AG04450 (cell line): Measurements from ENCODE around the gene KIDINS220. TPM values are rescaled to one million over a fixed set of nuclear protein-coding genes. Genes with fewer than 3 reads are reported as not detected.

ENCODE experiments used
- CTCF ChIA-PET: fragments of 300-600, 350-600 bp; formaldehyde crosslinking; extraction: SDS; loops from one replicate; lab custom pipeline; 2022; ENCODE audit warnings: antibody characterized with exemption, inconsistent platforms; lab: Charles Lee
- POLR2A ChIA-PET: fragments of 350-600 bp; formaldehyde crosslinking; extraction: SDS; loops from one replicate; lab custom pipeline; 2021; ENCODE audit warnings: antibody characterized with exemption, inconsistent platforms; lab: Yijun Ruan, JAX
- DNase-seq: peaks from one replicate; pipeline ENCODE4 v3.0.0-alpha.2; 2011; ENCODE audit warnings: low read depth, low spot score
- H3K27ac ChIP-seq: one replicate; pipeline ENCODE4 v1.5.1; 2012; ENCODE audit warnings: low read depth, low read length, control low read depth
- H3K27me3 ChIP-seq: one replicate; pipeline ENCODE4 v1.6.0; 2012; ENCODE audit warnings: low read length; ENCODE audit not compliant: control insufficient read depth, insufficient read depth
- H3K4me3 ChIP-seq: 2 replicates; pipeline ENCODE4 v1.5.1; 2011; ENCODE audit warnings: mild to moderate bottlenecking, low read depth, low read length, control low read depth
- H3K9me3 ChIP-seq: 2 replicates; pipeline ENCODE4 v1.5.1; 2012; ENCODE audit warnings: low read length; ENCODE audit not compliant: control insufficient read depth, insufficient read depth
- polyA plus RNA-seq: library from polyadenylated mRNA; depleted of rRNA; stranded (reverse); fragments of >200 nt; gene quantifications from 2 replicates; pipeline ENCODE4 v1.2.3, GENCODE V29; 2011
- TF ChIP-seq, protein P1 (sequence below): IDR thresholded peaks from 2 replicates; pipeline ENCODE4 v1.5.1; 2011; ENCODE audit warnings: low read depth, low read length, control low read depth, inconsistent platforms

KIDINS220 gene
- polyA plus RNA-seq, 1 experiment = 64.7 TPM

GRCh38 chr2:8681786-8682692 is 155.4 kb downstream of the KIDINS220 start, which contains the start of gene ID2:
Gene ID2, plus strand, starts transcription at chr2:8682056. Its CDS starts 110 bp downstream, at chr2:8682166.
- POLR2A ChIA-PET = interaction anchor here (0.6 to 5.0 kb wide), 62 partner anchors 11 to 1254 kb away, joined by 3 to 90 read pairs (median 4); partner anchors contain the start of gene MBOAT2
- Histone ChIP-seq H3K27me3 (no peaks in the 10 kb centered on the region), H3K4me3 (peak within 1 kb of the TSS; percentile 86), H3K9me3 (no peaks in the 10 kb centered on the region), H3K27ac (peak within 1 kb of the TSS; percentile 85)
- peak; percentile 98 for DNase-seq
- TF ChIP-seq, protein P1, sequence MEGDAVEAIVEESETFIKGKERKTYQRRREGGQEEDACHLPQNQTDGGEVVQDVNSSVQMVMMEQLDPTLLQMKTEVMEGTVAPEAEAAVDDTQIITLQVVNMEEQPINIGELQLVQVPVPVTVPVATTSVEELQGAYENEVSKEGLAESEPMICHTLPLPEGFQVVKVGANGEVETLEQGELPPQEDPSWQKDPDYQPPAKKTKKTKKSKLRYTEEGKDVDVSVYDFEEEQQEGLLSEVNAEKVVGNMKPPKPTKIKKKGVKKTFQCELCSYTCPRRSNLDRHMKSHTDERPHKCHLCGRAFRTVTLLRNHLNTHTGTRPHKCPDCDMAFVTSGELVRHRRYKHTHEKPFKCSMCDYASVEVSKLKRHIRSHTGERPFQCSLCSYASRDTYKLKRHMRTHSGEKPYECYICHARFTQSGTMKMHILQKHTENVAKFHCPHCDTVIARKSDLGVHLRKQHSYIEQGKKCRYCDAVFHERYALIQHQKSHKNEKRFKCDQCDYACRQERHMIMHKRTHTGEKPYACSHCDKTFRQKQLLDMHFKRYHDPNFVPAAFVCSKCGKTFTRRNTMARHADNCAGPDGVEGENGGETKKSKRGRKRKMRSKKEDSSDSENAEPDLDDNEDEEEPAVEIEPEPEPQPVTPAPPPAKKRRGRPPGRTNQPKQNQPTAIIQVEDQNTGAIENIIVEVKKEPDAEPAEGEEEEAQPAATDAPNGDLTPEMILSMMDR = 0 out of 2 replicates have a peak, but pooled peaks have one; percentile 8
- CTCF ChIA-PET = interaction anchor here (0.7 to 3.6 kb wide), 4 partner anchors 8 to 1254 kb away, joined by 3 to 19 read pairs (median 3); no protein-coding TSS in a partner anchor

- peak; percentile 65 for DNase-seq
- peak overlapping the region; percentile 64 for H3K4me3 ChIP-seq
- H3K9me3 ChIP-seq = no peaks in the 10 kb centered on the region; the same call in 1 of the 2 replicates
- ChIA-PET CTCF (interaction anchor here (0.6 to 3.6 kb wide), 9 partner anchors 9 to 1584 kb away, joined by 3 to 19 read pairs (median 4); no protein-coding TSS in a partner anchor), POLR2A (interaction anchor here (0.6 to 5.0 kb wide), 57 partner anchors 11 to 1253 kb away, joined by 3 to 90 read pairs (median 4); partner anchors contain the start of gene MBOAT2)
- peak overlapping the region; percentile 85 for H3K27ac ChIP-seq
- TF ChIP-seq, protein P1 = peak; percentile 14; the same call in 1 of the 2 replicates
- H3K27me3 ChIP-seq = no peaks in the 10 kb centered on the region
Observed at GRCh38 chr2:8680822-8681760, 156.3 kb downstream of the KIDINS220 start.

DNA sequence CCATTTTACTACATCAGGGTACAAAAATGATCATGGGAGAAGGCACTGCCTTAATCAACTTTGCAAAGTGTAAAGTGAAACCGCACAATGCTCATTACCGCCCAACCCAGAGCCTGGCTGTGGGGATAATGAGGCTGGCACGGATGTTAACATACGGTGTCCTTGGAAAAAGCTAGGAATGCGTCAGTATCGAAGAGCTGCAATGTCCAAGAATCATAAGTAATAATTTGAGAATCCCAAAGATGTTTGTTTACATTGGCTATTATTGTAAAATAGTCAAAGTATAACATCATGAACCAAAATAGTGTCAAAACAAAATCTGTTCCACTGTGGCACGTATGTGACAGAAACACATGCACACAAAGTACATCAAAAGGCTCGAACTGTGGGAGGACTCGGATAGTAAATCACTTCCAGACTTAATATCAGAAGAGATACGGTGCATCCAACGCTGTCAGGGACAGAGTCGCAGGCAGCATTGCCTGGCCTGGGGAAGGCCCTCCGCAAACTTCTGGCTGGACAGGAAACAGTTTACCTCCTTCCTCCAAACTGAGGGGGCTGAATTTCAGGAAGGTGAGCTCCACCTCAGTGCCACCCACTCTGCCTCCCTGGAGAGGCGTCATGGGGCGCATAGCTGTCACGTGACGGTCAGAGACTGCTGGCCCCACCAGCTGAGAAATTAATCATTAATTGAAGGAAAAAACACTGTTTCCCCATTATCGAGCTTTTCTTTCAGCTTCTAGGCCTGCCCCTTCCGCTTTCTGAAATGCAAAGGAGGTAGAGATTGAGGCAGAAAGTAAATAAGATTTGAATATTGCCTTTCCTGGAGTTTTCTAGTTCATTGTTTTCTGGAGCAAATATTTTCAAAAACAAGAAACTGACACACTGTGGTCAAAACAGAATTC is 157.3 kb downstream of the KIDINS220 start:
- peak overlapping the region; percentile 67 for H3K4me3 ChIP-seq

DNA sequence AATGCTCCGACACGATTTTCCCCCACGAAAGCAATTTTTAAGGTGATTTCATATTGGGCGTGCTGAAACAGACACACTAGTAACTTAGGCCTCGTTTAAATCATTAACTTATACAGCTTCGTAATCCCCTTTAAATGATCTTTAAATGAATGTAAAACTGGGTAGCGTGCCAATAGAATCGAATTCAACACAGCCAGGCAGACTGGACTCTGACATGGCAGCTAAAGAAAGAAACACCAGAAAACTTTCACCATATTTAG is 157.9 kb downstream of the KIDINS220 start:
- TF ChIP-seq, protein P1 = no peak
- Histone ChIP-seq H3K27me3 (no peaks in the 10 kb centered on the region), H3K27ac (peak overlapping the region; percentile 87), H3K9me3 (peaks cover 6% of the 10 kb centered on the region), H3K4me3 (peak overlapping the region; percentile 67)
- POLR2A ChIA-PET = interaction anchor here (0.9 to 5.0 kb wide), 8 partner anchors 17 to 136 kb away, joined by 3 to 90 read pairs (median 10); no protein-coding TSS in a partner anchor
- DNase-seq = no peak
- CTCF ChIA-PET = no interaction called here

More for the DNA sequence above, 157.3 kb downstream of the KIDINS220 start:
- no peak for DNase-seq
- POLR2A ChIA-PET = interaction anchor here (0.6 to 5.0 kb wide), 12 partner anchors 17 to 557 kb away, joined by 3 to 90 read pairs (median 10); no protein-coding TSS in a partner anchor
- TF ChIP-seq, protein P1 = no peak
- Histone ChIP-seq H3K9me3 (peaks cover under 1% of the 10 kb centered on the region), H3K27me3 (no peaks in the 10 kb centered on the region), H3K27ac (peak overlapping the region; percentile 87)
- CTCF ChIA-PET = interaction anchor here (0.6 to 3.6 kb wide), 8 partner anchors 44 to 1583 kb away, joined by 3 to 19 read pairs (median 4); no protein-coding TSS in a partner anchor
